Measurements from ENCODE around the gene GNPTG. TPM values are rescaled to one million over a fixed set of nuclear protein-coding genes. Genes with fewer than 3 reads are reported as not detected.

GNPTG gene
- total and polyA plus RNA-seq, 9 donors = 37.6 to 46.8 (median 40.3) TPM

DNA sequence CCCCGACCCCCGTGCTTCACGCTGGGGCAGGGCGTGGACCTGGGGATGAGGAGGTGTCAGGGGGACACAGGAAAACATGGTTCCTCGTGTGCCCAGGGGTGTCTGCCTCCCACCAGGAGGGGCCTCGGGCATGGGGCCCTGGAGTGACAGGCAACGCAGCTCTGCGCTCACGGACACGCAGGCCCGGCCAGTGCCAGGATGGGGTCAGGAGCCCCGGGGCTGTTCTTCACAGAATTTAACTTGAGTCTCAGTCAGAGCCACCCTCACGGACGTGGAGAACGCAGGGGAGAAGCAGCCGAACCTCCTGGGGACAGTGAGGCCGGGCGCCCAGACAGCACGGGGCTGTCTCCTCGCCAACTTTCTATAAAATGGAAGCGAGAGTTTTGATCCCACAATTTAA lies 46.0 kb downstream of the GNPTG start:
- Histone ChIP-seq H3K9me3 (replicated peaks; ENCODE audit: control insufficient read depth, low read depth, low read length) (no peaks in the 10 kb centered on the region), H3K27ac (ENCODE audit: low read length) (no peak overlapping the region), H3K4me3 (ENCODE audit: low read length) (no peak overlapping the region), H3K4me1 (ENCODE audit: control insufficient read depth, insufficient read depth, low read length) (no peaks in the 10 kb centered on the region), H3K36me3 (ENCODE audit: control insufficient read depth, insufficient read depth, low read length) (peaks cover 69% of the 10 kb centered on the region), H3K27me3 (ENCODE audit: control insufficient read depth, insufficient read depth, low read length) (no peaks in the 10 kb centered on the region)
- no peak for DNase-seq
- 96% methylated on average over 14 of the region's 21 CpGs for WGBS (ENCODE audit: insufficient coverage)

- Histone ChIP-seq H3K36me3 (ENCODE audit: control insufficient read depth, insufficient read depth, low read length) (peaks cover 67% of the 10 kb centered on the region), H3K4me3 (ENCODE audit: low read length) (no peak overlapping the region), H3K27me3 (ENCODE audit: control insufficient read depth, insufficient read depth, low read length) (no peaks in the 10 kb centered on the region), H3K9me3 (replicated peaks; ENCODE audit: control insufficient read depth, low read depth, low read length) (no peaks in the 10 kb centered on the region), H3K27ac (ENCODE audit: low read length) (no peak overlapping the region), H3K4me1 (ENCODE audit: control insufficient read depth, insufficient read depth, low read length) (no peaks in the 10 kb centered on the region)
- 91% methylated on average over 7 of the region's 9 CpGs for WGBS (ENCODE audit: insufficient coverage)
- no peak for DNase-seq
Observed at GRCh38 chr16:1398351-1398750, 46.6 kb downstream of the GNPTG start.

- 96% methylated on average over 38 of the region's 38 CpGs for WGBS (ENCODE audit: insufficient coverage)
- H3K27me3 ChIP-seq (ENCODE audit: control insufficient read depth, insufficient read depth, low read length) = no peaks in the 10 kb centered on the region
- H3K9me3 ChIP-seq (replicated peaks; ENCODE audit: control insufficient read depth, low read depth, low read length) = no peaks in the 10 kb centered on the region
- H3K27ac ChIP-seq (ENCODE audit: low read length) = no peak overlapping the region
- no peak for DNase-seq
- no peaks in the 10 kb centered on the region for H3K4me1 ChIP-seq (ENCODE audit: control insufficient read depth, insufficient read depth, low read length)
- no peak overlapping the region for H3K4me3 ChIP-seq (ENCODE audit: low read length)
- H3K36me3 ChIP-seq (ENCODE audit: control insufficient read depth, insufficient read depth, low read length) = peaks cover 67% of the 10 kb centered on the region
Observed at GRCh38 chr16:1398826-1399581, 47.3 kb downstream of the GNPTG start.

DNA sequence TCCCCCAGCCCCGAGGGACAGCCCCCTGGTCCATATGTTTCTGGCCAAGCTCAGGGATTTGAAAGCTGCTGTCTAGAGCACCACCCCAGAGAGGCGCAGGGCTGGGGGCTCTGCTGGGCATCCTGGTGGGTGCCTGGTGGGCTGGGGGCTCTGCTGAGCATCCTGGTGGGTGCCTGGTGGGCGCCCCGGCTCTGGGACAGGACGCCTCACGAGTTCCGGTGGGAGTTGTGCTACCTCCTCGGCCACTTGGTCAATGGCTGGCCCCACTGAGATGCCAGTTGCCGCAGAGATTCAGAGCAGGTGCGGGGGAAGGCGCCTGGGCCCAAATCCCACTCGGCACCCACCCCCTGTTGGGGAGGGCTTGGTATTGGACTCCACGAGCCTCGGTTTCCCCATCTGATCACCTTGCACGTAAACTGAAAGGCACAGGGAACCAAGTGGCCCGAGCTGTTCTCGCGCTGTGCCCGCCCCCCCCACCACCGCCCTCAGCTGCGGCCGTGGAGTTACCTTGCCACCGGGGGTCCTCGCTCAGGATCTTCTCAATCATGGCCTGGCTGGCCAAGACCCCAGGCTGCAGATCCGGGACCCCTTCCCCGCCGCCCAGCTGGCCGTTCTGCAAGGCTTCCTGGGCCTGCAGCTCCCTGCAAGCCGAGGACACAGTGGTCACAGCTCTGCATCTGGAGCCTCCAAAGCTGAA lies 49.5 kb downstream of the GNPTG start:
- Histone ChIP-seq H3K36me3 (ENCODE audit: control insufficient read depth, insufficient read depth, low read length) (peaks cover 69% of the 10 kb centered on the region), H3K4me3 (ENCODE audit: low read length) (no peak overlapping the region), H3K9me3 (replicated peaks; ENCODE audit: control insufficient read depth, low read depth, low read length) (no peaks in the 10 kb centered on the region), H3K27ac (ENCODE audit: low read length) (no peak overlapping the region), H3K4me1 (ENCODE audit: control insufficient read depth, insufficient read depth, low read length) (no peaks in the 10 kb centered on the region), H3K27me3 (ENCODE audit: control insufficient read depth, insufficient read depth, low read length) (no peaks in the 10 kb centered on the region)
- DNase-seq = no peak
- 90% methylated on average over 26 of the region's 29 CpGs for WGBS (ENCODE audit: insufficient coverage)

- H3K36me3 ChIP-seq (ENCODE audit: control insufficient read depth, insufficient read depth, low read length) = peaks cover 69% of the 10 kb centered on the region
- no peaks in the 10 kb centered on the region for H3K27me3 ChIP-seq (ENCODE audit: control insufficient read depth, insufficient read depth, low read length)
- no peak overlapping the region for H3K27ac ChIP-seq (ENCODE audit: low read length)
- DNase-seq = no peak
- no peaks in the 10 kb centered on the region for H3K9me3 ChIP-seq (replicated peaks; ENCODE audit: control insufficient read depth, low read depth, low read length)
- H3K4me3 ChIP-seq (ENCODE audit: low read length) = no peak overlapping the region
- H3K4me1 ChIP-seq (ENCODE audit: control insufficient read depth, insufficient read depth, low read length) = no peaks in the 10 kb centered on the region
- WGBS (ENCODE audit: insufficient coverage) = 94% methylated on average over 13 of the region's 13 CpGs
Observed at GRCh38 chr16:1401758-1402154, 50.0 kb downstream of the GNPTG start.

DNA sequence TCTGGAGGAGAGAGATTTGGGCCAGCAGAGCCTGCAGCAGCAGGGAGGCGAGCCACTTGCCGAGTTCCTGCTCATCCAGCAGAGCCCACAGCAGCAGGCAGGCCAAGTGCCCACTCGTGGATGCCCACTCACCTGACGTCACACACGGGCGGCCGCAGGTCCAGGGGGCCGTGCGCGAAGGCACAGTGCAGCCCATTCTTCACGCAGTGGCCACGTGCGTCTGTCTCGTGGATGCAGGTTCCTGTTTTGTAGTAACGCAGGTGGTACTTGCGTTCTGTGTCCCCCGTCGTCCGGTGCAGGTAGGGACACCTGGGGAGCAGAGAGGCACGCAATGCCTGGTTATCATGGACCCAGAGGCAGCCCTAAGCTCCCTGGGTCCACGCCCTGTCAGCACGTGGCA lies 51.3 kb downstream of the GNPTG start:
- no peak overlapping the region for H3K27ac ChIP-seq (ENCODE audit: low read length)
- peaks cover 6% of the 10 kb centered on the region for H3K4me1 ChIP-seq (ENCODE audit: control insufficient read depth, insufficient read depth, low read length)
- H3K4me3 ChIP-seq (ENCODE audit: low read length) = no peak overlapping the region
- peaks cover 61% of the 10 kb centered on the region for H3K36me3 ChIP-seq (ENCODE audit: control insufficient read depth, insufficient read depth, low read length)
- 92% methylated on average over 18 of the region's 22 CpGs for WGBS (ENCODE audit: insufficient coverage)
- no peaks in the 10 kb centered on the region for H3K9me3 ChIP-seq (replicated peaks; ENCODE audit: control insufficient read depth, low read depth, low read length)
- H3K27me3 ChIP-seq (ENCODE audit: control insufficient read depth, insufficient read depth, low read length) = no peaks in the 10 kb centered on the region
- no peak for DNase-seq

GRCh38 chr16:1403733-1404132 lies 52.0 kb downstream of the GNPTG start:
- DNase-seq = no peak
- Histone ChIP-seq H3K27me3 (ENCODE audit: control insufficient read depth, insufficient read depth, low read length) (no peaks in the 10 kb centered on the region), H3K9me3 (replicated peaks; ENCODE audit: control insufficient read depth, low read depth, low read length) (no peaks in the 10 kb centered on the region), H3K27ac (ENCODE audit: low read length) (no peak overlapping the region), H3K36me3 (ENCODE audit: control insufficient read depth, insufficient read depth, low read length) (peaks cover 54% of the 10 kb centered on the region), H3K4me1 (ENCODE audit: control insufficient read depth, insufficient read depth, low read length) (peaks cover 12% of the 10 kb centered on the region), H3K4me3 (ENCODE audit: low read length) (no peak overlapping the region)
- 86% methylated on average over 12 of the region's 14 CpGs for WGBS (ENCODE audit: insufficient coverage)

GRCh38 chr16:1407753-1408152 lies 56.0 kb downstream of the GNPTG start:
- DNase-seq = peak; percentile 72
- Histone ChIP-seq H3K27me3 (ENCODE audit: control insufficient read depth, insufficient read depth, low read length) (no peaks in the 10 kb centered on the region), H3K4me1 (ENCODE audit: control insufficient read depth, insufficient read depth, low read length) (peaks cover 15% of the 10 kb centered on the region), H3K9me3 (replicated peaks; ENCODE audit: control insufficient read depth, low read depth, low read length) (no peaks in the 10 kb centered on the region), H3K36me3 (ENCODE audit: control insufficient read depth, insufficient read depth, low read length) (peaks cover 34% of the 10 kb centered on the region), H3K4me3 (ENCODE audit: low read length) (peak overlapping the region; percentile 69), H3K27ac (ENCODE audit: low read length) (peak overlapping the region; percentile 70)
- 15% methylated on average over 10 of the region's 11 CpGs for WGBS (ENCODE audit: insufficient coverage)

- peak overlapping the region; percentile 69 for H3K4me3 ChIP-seq (ENCODE audit: low read length)
- H3K36me3 ChIP-seq (ENCODE audit: control insufficient read depth, insufficient read depth, low read length) = peaks cover 33% of the 10 kb centered on the region
- H3K9me3 ChIP-seq (replicated peaks; ENCODE audit: control insufficient read depth, low read depth, low read length) = no peaks in the 10 kb centered on the region
- peaks cover 19% of the 10 kb centered on the region for H3K4me1 ChIP-seq (ENCODE audit: control insufficient read depth, insufficient read depth, low read length)
- WGBS (ENCODE audit: insufficient coverage) = under 1% methylated on average over 37 of the region's 42 CpGs
- H3K27me3 ChIP-seq (ENCODE audit: control insufficient read depth, insufficient read depth, low read length) = no peaks in the 10 kb centered on the region
- DNase-seq = peak; percentile 93
- H3K27ac ChIP-seq (ENCODE audit: low read length) = peak overlapping the region; percentile 70
Observed at GRCh38 chr16:1408171-1408837, 56.6 kb downstream of the GNPTG start.

- H3K27ac ChIP-seq (ENCODE audit: low read length) = no peak overlapping the region
- H3K4me1 ChIP-seq (ENCODE audit: control insufficient read depth, insufficient read depth, low read length) = peaks cover 24% of the 10 kb centered on the region
- no peaks in the 10 kb centered on the region for H3K9me3 ChIP-seq (replicated peaks; ENCODE audit: control insufficient read depth, low read depth, low read length)
- H3K27me3 ChIP-seq (ENCODE audit: control insufficient read depth, insufficient read depth, low read length) = no peaks in the 10 kb centered on the region
- H3K4me3 ChIP-seq (ENCODE audit: low read length) = no peak overlapping the region
- H3K36me3 ChIP-seq (ENCODE audit: control insufficient read depth, insufficient read depth, low read length) = peaks cover 11% of the 10 kb centered on the region
- DNase-seq = no peak
- no CpG with 5 or more reads among the region's 2 CpGs for WGBS (ENCODE audit: insufficient coverage)
Observed at GRCh38 chr16:1412847-1413246, 61.1 kb downstream of the GNPTG start.

All from muscle of leg (tissue), 11 donors.